Activated naive CD4-positive, alpha-beta T cell treated with anti-CD3 and anti-CD28 coated beads, Interleukin-2, amount 10 ng/mL, durations not matched to agents 7 days and 5 days (primary cell): ENCODE data around the gene ZNF783.
"Not testable (repeated sequence)": the region's sequence is repeated elsewhere in the genome, so short reads cannot be mapped to it uniquely, and the experiment has no call there.

Experiments used
- CTCF ChIA-PET: fragments of 350-600 bp; sonication (Branson Sonifier 250); formaldehyde crosslinking; loops from one replicate; lab custom pipeline; 2021; ENCODE audit warnings: antibody characterized with exemption; lab: Charles Lee
- DNase-seq: peaks from one replicate; pipeline ENCODE4 v3.0.0-alpha.2; 2020
- H3K27ac Mint-ChIP-seq: one replicate; pipeline ENCODE4 v1.8.0; 2021; ENCODE audit warnings: mild to moderate bottlenecking, moderate library complexity, mixed read lengths
- H3K27me3 Mint-ChIP-seq: one replicate; pipeline ENCODE4 v1.8.0; 2021; ENCODE audit warnings: mild to moderate bottlenecking, mixed read lengths
- H3K36me3 Mint-ChIP-seq: one replicate; pipeline ENCODE4 v1.8.0; 2021; ENCODE audit warnings: mixed read lengths
- H3K4me1 Mint-ChIP-seq: one replicate; pipeline ENCODE4 v1.8.0; 2021; ENCODE audit warnings: mixed read lengths
- H3K4me3 Mint-ChIP-seq: one replicate; pipeline ENCODE4 v1.8.0; 2021; ENCODE audit warnings: mild to moderate bottlenecking, moderate library complexity, mixed read lengths
- H3K9me3 Mint-ChIP-seq: one replicate; pipeline ENCODE4 v1.8.0; 2021; ENCODE audit warnings: mixed read lengths

The ZNF783 gene

GRCh38 chr7:149261829-149262617 is at the start of gene ZNF783:
Gene ZNF783, plus strand, starts transcription at chr7:149262196. Its CDS starts 138 bp downstream, at chr7:149262334.
- Mint-ChIP-seq H3K36me3 (peaks cover 18% of the 10 kb centered on the region), H3K9me3 (no peaks in the 10 kb centered on the region), H3K27me3 (no peaks in the 10 kb centered on the region), H3K27ac (peak within 1 kb of the TSS; percentile 82), H3K4me3 (peak within 1 kb of the TSS; percentile 75), H3K4me1 (peaks cover 30% of the 10 kb centered on the region)
- CTCF ChIA-PET: interaction anchor here (0.6 to 2.0 kb wide), 15 partner anchors 9 to 481 kb away, joined by 3 to 10 read pairs (median 5); partner anchors contain the start of genes PDIA4 and ZNF282
- DNase-seq: peak; percentile 88

GRCh38 chr7:149214020-149214720 is 47.8 kb upstream of the ZNF783 start:
- H3K4me3 Mint-ChIP-seq: no peak overlapping the region
- no peaks in the 10 kb centered on the region for H3K9me3 Mint-ChIP-seq
- CTCF ChIA-PET: no interaction called here
- H3K4me1 Mint-ChIP-seq: peaks cover 5% of the 10 kb centered on the region
- H3K27me3 Mint-ChIP-seq: no peaks in the 10 kb centered on the region
- peaks cover 51% of the 10 kb centered on the region for H3K36me3 Mint-ChIP-seq
- no peak overlapping the region for H3K27ac Mint-ChIP-seq
- no peak for DNase-seq

GRCh38 chr7:149216402-149216801 is 45.6 kb upstream of the ZNF783 start:
- no peaks in the 10 kb centered on the region for H3K9me3 Mint-ChIP-seq
- no peak for DNase-seq
- no peak overlapping the region for H3K27ac Mint-ChIP-seq
- no peaks in the 10 kb centered on the region for H3K4me1 Mint-ChIP-seq
- peaks cover 46% of the 10 kb centered on the region for H3K36me3 Mint-ChIP-seq
- CTCF ChIA-PET: no interaction called here
- H3K27me3 Mint-ChIP-seq: no peaks in the 10 kb centered on the region
- H3K4me3 Mint-ChIP-seq: no peak overlapping the region

GRCh38 chr7:149217570-149217969 is 44.4 kb upstream of the ZNF783 start:
- Mint-ChIP-seq H3K36me3 (peaks cover 45% of the 10 kb centered on the region), H3K4me3 (no peak overlapping the region), H3K9me3 (no peaks in the 10 kb centered on the region), H3K4me1 (no peaks in the 10 kb centered on the region), H3K27ac (no peak overlapping the region), H3K27me3 (no peaks in the 10 kb centered on the region)
- CTCF ChIA-PET: no interaction called here
- no peak for DNase-seq

GRCh38 chr7:149218469-149219420 is 43.3 kb upstream of the ZNF783 start:
- Mint-ChIP-seq H3K36me3 (peaks cover 40% of the 10 kb centered on the region), H3K4me1 (no peaks in the 10 kb centered on the region), H3K9me3 (no peaks in the 10 kb centered on the region), H3K27me3 (no peaks in the 10 kb centered on the region), H3K27ac (no peak overlapping the region), H3K4me3 (no peak overlapping the region)
- DNase-seq: no peak
- CTCF ChIA-PET: no interaction called here

- no peak for DNase-seq
- Mint-ChIP-seq H3K4me1 (no peaks in the 10 kb centered on the region), H3K4me3 (no peak overlapping the region), H3K27ac (no peak overlapping the region), H3K27me3 (no peaks in the 10 kb centered on the region), H3K9me3 (no peaks in the 10 kb centered on the region), H3K36me3 (peaks cover 36% of the 10 kb centered on the region)
- CTCF ChIA-PET: no interaction called here
Measured at GRCh38 chr7:149220534-149220933, 41.5 kb upstream of the ZNF783 start.

GRCh38 chr7:149223176-149223575 is 38.8 kb upstream of the ZNF783 start:
- Mint-ChIP-seq H3K4me1 (no peaks in the 10 kb centered on the region), H3K36me3 (peaks cover 35% of the 10 kb centered on the region), H3K9me3 (no peaks in the 10 kb centered on the region), H3K27ac (no peak overlapping the region), H3K4me3 (no peak overlapping the region), H3K27me3 (no peaks in the 10 kb centered on the region)
- DNase-seq: no peak
- CTCF ChIA-PET: no interaction called here

- H3K27ac Mint-ChIP-seq: no peak overlapping the region
- no peaks in the 10 kb centered on the region for H3K4me1 Mint-ChIP-seq
- H3K27me3 Mint-ChIP-seq: no peaks in the 10 kb centered on the region
- CTCF ChIA-PET: interaction anchor here (1.2 kb wide), 1 partner anchor 13 kb away, joined by 3 read pairs; no protein-coding TSS in a partner anchor
- DNase-seq: no peak
- no peak overlapping the region for H3K4me3 Mint-ChIP-seq
- H3K9me3 Mint-ChIP-seq: no peaks in the 10 kb centered on the region
- peaks cover 32% of the 10 kb centered on the region for H3K36me3 Mint-ChIP-seq
Measured at GRCh38 chr7:149223761-149224160, 38.2 kb upstream of the ZNF783 start.

- Mint-ChIP-seq H3K9me3 (no peaks in the 10 kb centered on the region), H3K4me3 (no peak overlapping the region), H3K27me3 (no peaks in the 10 kb centered on the region), H3K27ac (no peak overlapping the region), H3K4me1 (no peaks in the 10 kb centered on the region), H3K36me3 (peaks cover 27% of the 10 kb centered on the region)
- DNase-seq: no peak
- CTCF ChIA-PET: interaction anchor here (1.2 kb wide), 1 partner anchor 14 kb away, joined by 3 read pairs; no protein-coding TSS in a partner anchor
Measured at GRCh38 chr7:149224352-149224751, 37.6 kb upstream of the ZNF783 start.

GRCh38 chr7:149225106-149225505 is 36.9 kb upstream of the ZNF783 start:
- Mint-ChIP-seq H3K4me3 (no peak overlapping the region), H3K27ac (no peak overlapping the region), H3K36me3 (peaks cover 21% of the 10 kb centered on the region), H3K4me1 (no peaks in the 10 kb centered on the region), H3K27me3 (no peaks in the 10 kb centered on the region), H3K9me3 (no peaks in the 10 kb centered on the region)
- no peak for DNase-seq
- CTCF ChIA-PET: interaction anchor here (1.2 kb wide), 1 partner anchor 14 kb away, joined by 3 read pairs; no protein-coding TSS in a partner anchor

- Mint-ChIP-seq H3K27ac (no peak overlapping the region), H3K4me1 (no peaks in the 10 kb centered on the region), H3K27me3 (peaks cover under 1% of the 10 kb centered on the region), H3K4me3 (no peak overlapping the region), H3K36me3 (peaks cover 21% of the 10 kb centered on the region), H3K9me3 (no peaks in the 10 kb centered on the region)
- CTCF ChIA-PET: no interaction called here
- DNase-seq: no peak
Measured at GRCh38 chr7:149225656-149226055, 36.3 kb upstream of the ZNF783 start.

- CTCF ChIA-PET: not testable (repeated sequence)
Measured at GRCh38 chr7:149226366-149226765, 35.6 kb upstream of the ZNF783 start.

GRCh38 chr7:149226840-149227494 is 35.0 kb upstream of the ZNF783 start:
- Mint-ChIP-seq H3K4me3 (no peak overlapping the region), H3K27ac (no peak overlapping the region), H3K4me1 (no peaks in the 10 kb centered on the region), H3K9me3 (no peaks in the 10 kb centered on the region), H3K36me3 (peaks cover 11% of the 10 kb centered on the region), H3K27me3 (peaks cover 7% of the 10 kb centered on the region)
- CTCF ChIA-PET: no interaction called here
- no peak for DNase-seq

More at GRCh38 chr7:149226366-149226765, 35.6 kb upstream of the ZNF783 start:
- H3K9me3 Mint-ChIP-seq, H3K27ac Mint-ChIP-seq, H3K4me1 Mint-ChIP-seq, H3K27me3 Mint-ChIP-seq, DNase-seq, H3K4me3 Mint-ChIP-seq: not testable (repeated sequence)
- H3K36me3 Mint-ChIP-seq: peaks cover 16% of the 10 kb centered on the region
